ENCODE results near the gene C1QL2. TPM values are rescaled to one million over a fixed set of nuclear protein-coding genes. Genes with fewer than 3 reads are reported as not detected.

The C1QL2 gene
- 1.1 and 1.8 TPM in 2 replicates for total RNA-seq (ENCODE audit: low replicate concordance)
- long read RNA-seq, result 0 reads

GRCh38 chr2:119158563-119159347 lies at the start of gene C1QL2:
Gene C1QL2 (minus strand): TSS chr2:119158751. CDS start chr2:119158269, 482 bp downstream.
- H3K36me3 Mint-ChIP-seq, result no peaks in the 10 kb centered on the region
- no peaks in the 10 kb centered on the region for H3K4me1 Mint-ChIP-seq (ENCODE audit: unreplicated experiment)
- no peak for DNase-seq (ENCODE audit: extremely low spot score, unreplicated experiment)
- TF ChIP-seq CTCF (conservative IDR thresholded peaks at IDR 0.05), result peak; percentile 35
- no peak within 1 kb of the TSS for H3K27ac Mint-ChIP-seq
- no peaks in the 10 kb centered on the region for H3K9me3 Mint-ChIP-seq
- peak within 1 kb of the TSS; percentile 72 for H3K4me3 Mint-ChIP-seq
- peaks cover 88% of the 10 kb centered on the region for H3K27me3 Mint-ChIP-seq

- TF ChIP-seq CTCF (conservative IDR thresholded peaks at IDR 0.05), result no peak
- H3K4me1 Mint-ChIP-seq (ENCODE audit: unreplicated experiment), result no peaks in the 10 kb centered on the region
- H3K9me3 Mint-ChIP-seq, result no peaks in the 10 kb centered on the region
- no peak for DNase-seq (ENCODE audit: extremely low spot score, unreplicated experiment)
- no peaks in the 10 kb centered on the region for H3K36me3 Mint-ChIP-seq
- no peak overlapping the region for H3K4me3 Mint-ChIP-seq
- H3K27ac Mint-ChIP-seq, result no peak overlapping the region
- H3K27me3 Mint-ChIP-seq, result peaks cover 31% of the 10 kb centered on the region
Measured at GRCh38 chr2:119207447-119207846, 48.9 kb upstream of the C1QL2 start.

- Mint-ChIP-seq H3K27me3 (peaks cover 26% of the 10 kb centered on the region), H3K27ac (no peak overlapping the region)
Measured at GRCh38 chr2:119206201-119206600, 47.6 kb upstream of the C1QL2 start.

DNA sequence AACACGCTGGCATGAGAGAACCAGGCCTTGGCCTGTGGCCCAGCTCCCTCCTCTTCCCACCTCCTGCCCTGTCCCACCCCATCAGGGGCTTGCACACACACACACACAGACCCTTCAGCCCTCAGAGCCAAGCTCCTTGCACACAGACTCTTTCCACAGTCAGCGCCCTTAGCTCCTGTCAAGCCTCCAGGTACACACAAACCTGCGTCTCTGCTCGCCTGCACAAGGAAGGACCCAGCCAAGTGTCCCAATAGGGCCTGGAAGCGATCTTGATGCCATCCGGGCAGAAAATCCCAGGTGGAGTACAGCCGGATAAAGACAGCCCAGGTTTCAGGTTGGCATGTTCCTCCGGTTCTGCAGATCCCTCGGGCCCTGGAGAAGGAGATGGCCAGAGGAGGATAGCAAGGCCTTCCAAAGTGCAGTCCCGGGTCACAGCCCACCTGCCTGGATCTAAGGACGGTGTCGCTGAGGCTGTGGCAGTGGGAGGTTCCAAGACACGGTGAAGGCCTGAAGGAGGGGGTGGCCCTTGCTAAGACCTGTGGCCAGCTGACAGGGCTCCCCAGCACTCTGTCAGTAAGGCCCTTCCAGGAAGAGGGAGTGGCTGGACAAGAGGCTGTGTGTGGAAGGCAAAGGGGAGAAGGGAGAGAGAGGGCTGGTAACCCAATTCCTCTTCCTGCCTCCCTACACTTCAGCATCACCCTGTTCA lies 46.6 kb upstream of the C1QL2 start:
- no peak for TF ChIP-seq CTCF (conservative IDR thresholded peaks at IDR 0.05)
- Mint-ChIP-seq H3K9me3 (no peaks in the 10 kb centered on the region), H3K27ac (no peak overlapping the region), H3K27me3 (peaks cover 27% of the 10 kb centered on the region), H3K36me3 (no peaks in the 10 kb centered on the region), H3K4me1 (ENCODE audit: unreplicated experiment) (no peaks in the 10 kb centered on the region), H3K4me3 (no peak overlapping the region)
- DNase-seq (ENCODE audit: extremely low spot score, unreplicated experiment), result no peak

More at GRCh38 chr2:119206201-119206600, 47.6 kb upstream of the C1QL2 start:
- Mint-ChIP-seq H3K36me3 (no peaks in the 10 kb centered on the region), H3K4me1 (ENCODE audit: unreplicated experiment) (no peaks in the 10 kb centered on the region), H3K4me3 (no peak overlapping the region), H3K9me3 (no peaks in the 10 kb centered on the region)
- no peak for TF ChIP-seq CTCF (conservative IDR thresholded peaks at IDR 0.05)
- no peak for DNase-seq (ENCODE audit: extremely low spot score, unreplicated experiment)

- no peak for DNase-seq (ENCODE audit: extremely low spot score, unreplicated experiment)
- no peaks in the 10 kb centered on the region for H3K9me3 Mint-ChIP-seq
- no peak overlapping the region for H3K27ac Mint-ChIP-seq
- no peaks in the 10 kb centered on the region for H3K4me1 Mint-ChIP-seq (ENCODE audit: unreplicated experiment)
- H3K4me3 Mint-ChIP-seq, result no peak overlapping the region
- no peak for TF ChIP-seq CTCF (conservative IDR thresholded peaks at IDR 0.05)
- H3K36me3 Mint-ChIP-seq, result no peaks in the 10 kb centered on the region
- peaks cover 24% of the 10 kb centered on the region for H3K27me3 Mint-ChIP-seq
Measured at GRCh38 chr2:119204525-119204924, 46.0 kb upstream of the C1QL2 start.
